ENCODE results near the gene CAMSAP2.
A peak's percentile ranks its signal among the peaks of the same experiment; 100 is the strongest.

Gene CAMSAP2

DNA sequence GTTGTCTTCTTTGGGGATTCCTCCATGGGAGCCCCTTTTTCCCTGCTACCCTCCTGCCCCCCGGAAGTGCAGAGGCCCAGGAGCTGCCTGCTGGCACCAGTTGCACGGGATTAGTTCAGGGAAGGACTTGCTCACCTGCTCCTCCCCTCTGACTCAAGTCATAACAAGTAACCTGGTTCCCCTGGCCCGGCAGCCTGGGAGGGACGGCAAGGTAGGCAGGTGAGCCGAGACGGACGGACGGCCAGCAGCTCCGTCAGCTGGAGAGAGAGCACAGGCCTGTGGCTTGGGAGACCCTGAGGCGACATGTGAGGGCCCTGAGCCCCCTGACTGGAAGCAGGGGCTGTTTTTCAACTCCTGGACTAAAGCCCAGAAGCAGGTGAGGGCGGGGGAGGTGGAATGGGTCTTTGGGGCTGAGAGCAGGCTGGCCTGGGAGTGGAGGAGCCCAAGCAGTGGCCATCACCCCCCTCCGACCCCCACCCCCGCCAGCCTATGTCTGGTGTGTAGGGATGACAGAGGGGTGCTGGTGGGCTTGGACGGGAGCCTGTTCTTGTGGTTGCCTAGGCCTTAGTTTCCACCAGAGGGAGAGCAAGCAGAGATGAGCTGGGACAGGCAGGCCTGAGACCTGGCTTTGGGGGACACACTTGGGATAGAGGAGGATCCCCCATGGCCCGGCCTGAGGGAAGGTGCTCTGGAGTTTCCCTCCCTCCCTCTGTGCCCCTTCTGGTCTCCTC lies 156.2 kb downstream of the CAMSAP2 start, which contains the start of gene INAVA:
Gene INAVA (plus strand): TSS at position 189 of the 731 bp plus-strand sequence. CDS start 3,501 bp downstream, outside the sequence.
- TF ChIP-seq, protein P1, sequence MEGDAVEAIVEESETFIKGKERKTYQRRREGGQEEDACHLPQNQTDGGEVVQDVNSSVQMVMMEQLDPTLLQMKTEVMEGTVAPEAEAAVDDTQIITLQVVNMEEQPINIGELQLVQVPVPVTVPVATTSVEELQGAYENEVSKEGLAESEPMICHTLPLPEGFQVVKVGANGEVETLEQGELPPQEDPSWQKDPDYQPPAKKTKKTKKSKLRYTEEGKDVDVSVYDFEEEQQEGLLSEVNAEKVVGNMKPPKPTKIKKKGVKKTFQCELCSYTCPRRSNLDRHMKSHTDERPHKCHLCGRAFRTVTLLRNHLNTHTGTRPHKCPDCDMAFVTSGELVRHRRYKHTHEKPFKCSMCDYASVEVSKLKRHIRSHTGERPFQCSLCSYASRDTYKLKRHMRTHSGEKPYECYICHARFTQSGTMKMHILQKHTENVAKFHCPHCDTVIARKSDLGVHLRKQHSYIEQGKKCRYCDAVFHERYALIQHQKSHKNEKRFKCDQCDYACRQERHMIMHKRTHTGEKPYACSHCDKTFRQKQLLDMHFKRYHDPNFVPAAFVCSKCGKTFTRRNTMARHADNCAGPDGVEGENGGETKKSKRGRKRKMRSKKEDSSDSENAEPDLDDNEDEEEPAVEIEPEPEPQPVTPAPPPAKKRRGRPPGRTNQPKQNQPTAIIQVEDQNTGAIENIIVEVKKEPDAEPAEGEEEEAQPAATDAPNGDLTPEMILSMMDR (IDR thresholded peaks at IDR 0.05; ENCODE audit: low read length, missing control alignments), result no peak
- DNase-seq (ENCODE audit: low read depth), result no peak
- no peak within 1 kb of the TSS for H3K4me3 ChIP-seq (replicated peaks; ENCODE audit: low read depth, low read length)

DNA sequence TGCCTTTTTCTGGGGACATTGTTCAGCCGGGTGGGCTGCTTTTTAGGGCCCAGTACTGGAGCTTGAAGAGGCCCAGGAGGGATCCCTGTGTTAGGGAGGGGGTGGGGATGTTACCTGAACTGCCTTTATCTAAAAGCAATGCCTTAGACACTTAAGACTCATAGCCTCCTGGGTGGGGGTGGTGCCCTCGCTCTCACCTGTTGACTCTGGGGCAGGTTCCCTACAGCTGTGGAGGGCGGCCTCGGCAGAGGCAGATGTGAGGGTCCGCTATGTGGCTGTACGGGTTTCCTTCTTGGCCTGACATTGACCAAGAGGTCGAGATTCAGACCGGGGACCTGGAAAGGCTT lies 156.7 kb downstream of the CAMSAP2 start:
- H3K4me3 ChIP-seq (replicated peaks; ENCODE audit: low read depth, low read length), result no peak overlapping the region
- no peak for DNase-seq (ENCODE audit: low read depth)
- TF ChIP-seq, protein P1 (IDR thresholded peaks at IDR 0.05; ENCODE audit: low read length, missing control alignments), result no peak

DNA sequence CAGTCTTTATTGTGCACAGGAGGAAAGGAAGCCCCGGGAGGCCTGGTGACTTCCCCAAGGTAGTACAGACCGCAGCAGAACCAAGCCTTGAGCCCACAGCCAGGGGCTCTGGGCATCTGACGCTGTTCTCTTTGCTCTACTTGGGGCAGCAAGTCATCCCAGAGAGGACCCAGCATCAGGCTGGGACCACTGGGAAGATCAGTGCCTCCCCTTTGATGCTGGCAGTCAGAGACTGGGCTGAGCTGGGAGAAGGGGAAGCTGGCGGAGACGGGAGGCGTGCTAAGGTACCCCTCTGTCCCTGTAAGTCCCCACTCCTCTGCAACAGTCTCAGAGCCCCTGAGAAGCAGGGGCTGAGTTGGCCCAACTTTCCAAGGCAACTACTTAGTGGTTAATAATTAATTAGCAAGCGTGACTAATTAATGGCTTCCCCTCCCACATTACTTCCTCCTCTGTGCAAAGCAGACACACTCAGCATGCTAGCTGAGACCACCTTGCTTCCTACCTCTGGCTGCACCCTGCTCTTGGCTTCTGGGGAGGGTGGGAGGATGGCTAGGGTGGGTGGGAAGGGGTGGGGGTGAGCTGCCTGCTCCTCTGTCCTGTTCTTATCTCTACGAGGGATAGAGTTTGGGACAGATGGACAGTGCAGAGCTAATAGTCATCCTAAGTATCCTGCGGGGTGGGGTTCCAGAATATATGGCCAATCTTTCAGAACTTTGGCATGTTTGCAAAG lies 157.3 kb downstream of the CAMSAP2 start:
- H3K4me3 ChIP-seq (replicated peaks; ENCODE audit: low read depth, low read length), result no peak overlapping the region
- TF ChIP-seq, protein P1 (IDR thresholded peaks at IDR 0.05; ENCODE audit: low read length, missing control alignments), result no peak
- no peak for DNase-seq (ENCODE audit: low read depth)

DNA sequence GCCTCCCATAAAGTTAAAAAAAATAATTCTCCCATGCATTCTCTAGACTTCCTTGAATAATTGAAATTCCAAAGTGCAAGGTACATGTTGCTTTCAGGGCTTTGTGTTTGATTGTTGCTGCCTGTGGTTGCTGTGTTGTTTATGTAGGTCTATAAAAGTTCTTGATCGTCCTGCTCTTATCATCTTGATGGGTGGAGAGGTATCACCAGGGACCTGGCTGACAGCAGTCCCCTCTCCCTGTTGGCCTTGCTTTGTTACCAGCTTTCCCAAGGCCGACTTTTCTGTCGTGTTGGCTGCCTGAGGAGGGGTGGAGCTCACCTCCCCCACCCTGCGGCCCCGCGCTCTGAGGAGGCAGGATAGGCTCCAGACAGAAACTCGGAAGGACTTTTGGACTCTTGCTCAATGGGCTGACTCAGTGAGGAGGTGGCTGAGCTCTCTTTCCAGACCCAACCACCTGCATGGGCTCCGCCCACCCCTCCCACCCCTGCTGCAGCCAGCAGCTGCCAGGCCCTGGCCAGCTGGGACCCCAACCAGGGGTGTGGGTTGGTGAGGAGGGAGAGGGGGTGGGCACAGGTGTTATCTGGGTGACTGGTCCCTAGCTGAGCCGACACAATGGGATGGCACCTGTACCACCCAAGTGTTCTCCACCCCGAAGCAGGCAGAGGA lies 158.0 kb downstream of the CAMSAP2 start:
- TF ChIP-seq, protein P1 (IDR thresholded peaks at IDR 0.05; ENCODE audit: low read length, missing control alignments), result no peak
- no peak overlapping the region for H3K4me3 ChIP-seq (replicated peaks; ENCODE audit: low read depth, low read length)
- DNase-seq (ENCODE audit: low read depth), result peak; percentile 28

DNA sequence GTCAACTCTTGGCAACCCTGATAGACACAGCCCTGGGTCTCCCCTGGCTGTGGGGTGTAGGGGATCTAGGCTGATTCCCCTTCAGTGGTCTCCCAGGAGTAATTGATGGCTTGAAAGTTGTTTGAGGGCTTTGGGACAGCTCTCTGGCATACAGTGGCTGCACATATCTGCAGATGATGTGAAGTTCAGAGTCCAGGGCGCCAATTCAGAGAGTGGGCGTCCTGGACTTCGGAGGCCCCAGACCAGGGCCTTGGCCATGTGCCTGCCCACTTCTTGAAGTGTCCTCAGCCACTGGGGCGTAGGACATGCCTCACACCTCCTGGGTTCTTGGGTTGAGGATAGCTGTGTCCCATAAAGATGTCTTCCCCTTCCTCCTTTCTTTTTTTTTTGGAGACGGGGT lies 158.6 kb downstream of the CAMSAP2 start:
- H3K4me3 ChIP-seq (replicated peaks; ENCODE audit: low read depth, low read length), result no peak overlapping the region
- TF ChIP-seq, protein P1 (IDR thresholded peaks at IDR 0.05; ENCODE audit: low read length, missing control alignments), result no peak
- no peak for DNase-seq (ENCODE audit: low read depth)

DNA sequence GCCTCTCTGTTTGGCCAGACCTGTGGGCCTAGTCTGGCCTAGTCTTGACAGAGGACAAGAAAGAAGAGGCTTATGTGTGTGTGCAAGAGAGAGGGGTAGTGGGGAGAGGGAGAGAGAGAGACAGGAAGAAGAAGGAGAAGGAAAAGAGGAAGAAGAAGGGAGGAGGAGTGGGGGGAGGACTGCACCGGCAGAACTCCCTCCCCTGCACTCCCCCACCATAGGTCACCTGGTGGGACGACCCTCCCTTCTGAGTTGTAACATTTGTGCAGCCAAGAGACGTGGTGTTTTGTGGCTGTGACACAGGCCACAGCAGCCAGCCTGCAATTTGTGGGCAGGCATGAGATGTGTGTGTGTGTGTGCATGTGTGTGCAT lies 160.3 kb downstream of the CAMSAP2 start:
- no peak overlapping the region for H3K4me3 ChIP-seq (replicated peaks; ENCODE audit: low read depth, low read length)
- no peak for DNase-seq (ENCODE audit: low read depth)
- TF ChIP-seq, protein P1 (IDR thresholded peaks at IDR 0.05; ENCODE audit: low read length, missing control alignments), result no peak
